Measurements from ENCODE around the gene ASGR2.
"Not testable (repeated sequence)": the region's sequence is repeated elsewhere in the genome, so short reads cannot be mapped to it uniquely, and the experiment has no call there.

The ASGR2 gene

DNA sequence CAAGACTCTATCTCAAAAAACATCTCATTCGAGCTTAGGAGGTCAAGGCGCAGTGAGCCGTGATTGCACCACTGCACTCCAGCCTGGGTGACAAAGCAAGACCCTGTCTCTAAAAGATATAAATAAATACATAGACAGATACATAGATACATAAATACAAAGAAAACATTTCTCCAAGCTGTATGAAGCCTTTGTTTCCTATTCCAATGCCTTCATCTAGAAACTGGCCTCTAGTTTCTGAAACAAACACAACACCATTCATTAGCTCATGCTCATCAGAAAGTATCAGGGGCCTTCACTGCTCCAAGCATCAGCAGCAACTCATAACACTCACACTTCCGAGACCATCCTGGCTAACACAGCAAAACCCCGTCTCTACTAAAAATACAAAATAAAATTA is 10.3 kb upstream of the ASGR2 start:
- DNase-seq: no peak

DNA sequence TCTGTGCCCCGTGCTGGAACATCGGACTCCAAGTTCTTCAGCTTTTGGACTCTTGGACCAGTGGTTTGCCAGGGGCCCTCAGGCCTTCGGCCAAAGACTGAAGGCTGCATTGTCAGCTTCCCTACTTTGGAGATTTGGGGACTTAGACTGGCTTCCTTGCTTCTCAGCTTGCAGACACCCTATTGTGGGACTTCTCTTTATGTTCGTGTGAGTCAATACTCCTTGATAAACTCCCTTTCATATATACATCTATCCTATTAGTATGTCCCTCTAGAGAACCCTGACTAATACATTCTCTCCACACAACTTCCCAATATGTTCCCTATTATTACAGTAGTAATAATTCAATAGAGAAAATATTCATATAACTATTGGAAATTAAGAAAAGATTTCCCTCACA is 9.2 kb upstream of the ASGR2 start:
- no peak for DNase-seq

DNA sequence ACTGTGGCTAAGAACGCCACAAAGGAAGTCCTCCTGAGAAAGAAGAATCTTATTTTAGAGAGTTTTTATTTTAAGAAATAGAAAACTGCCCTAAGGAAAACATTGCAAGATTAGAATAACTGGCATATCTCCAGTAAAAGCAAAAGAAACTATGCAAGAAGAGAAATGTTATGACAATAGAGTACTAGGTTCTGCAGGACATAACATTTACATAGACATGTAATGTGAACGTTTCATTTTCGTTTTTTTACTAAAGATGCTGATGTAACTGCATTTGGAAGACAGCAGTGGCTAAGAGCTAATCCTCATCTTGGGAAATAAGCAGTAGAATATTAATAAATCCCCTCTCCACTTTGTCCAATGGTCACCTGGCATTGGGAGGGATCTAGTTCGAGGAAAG is 7.8 kb upstream of the ASGR2 start:
- no peak for DNase-seq

DNA sequence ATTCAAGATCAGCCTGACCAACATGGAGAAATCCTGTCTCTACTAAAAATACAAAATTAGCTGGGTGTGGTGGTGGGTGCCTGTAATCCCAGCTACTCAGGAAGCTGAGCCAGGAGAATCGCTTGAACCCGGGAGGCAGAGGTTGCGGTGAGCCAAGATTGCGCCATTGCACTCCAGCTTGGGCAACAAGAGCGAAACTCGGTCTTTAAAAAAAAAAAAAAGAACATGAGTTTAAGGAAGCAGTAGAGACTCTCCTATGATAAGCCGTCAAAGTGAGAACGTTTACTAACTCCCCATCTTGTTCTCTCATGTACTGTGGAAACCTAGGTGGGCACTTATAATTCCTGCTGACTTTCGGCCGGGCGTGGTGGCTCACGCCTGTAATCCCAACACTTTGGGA is 6.0 kb upstream of the ASGR2 start:
- DNase-seq: not testable (repeated sequence)

DNA sequence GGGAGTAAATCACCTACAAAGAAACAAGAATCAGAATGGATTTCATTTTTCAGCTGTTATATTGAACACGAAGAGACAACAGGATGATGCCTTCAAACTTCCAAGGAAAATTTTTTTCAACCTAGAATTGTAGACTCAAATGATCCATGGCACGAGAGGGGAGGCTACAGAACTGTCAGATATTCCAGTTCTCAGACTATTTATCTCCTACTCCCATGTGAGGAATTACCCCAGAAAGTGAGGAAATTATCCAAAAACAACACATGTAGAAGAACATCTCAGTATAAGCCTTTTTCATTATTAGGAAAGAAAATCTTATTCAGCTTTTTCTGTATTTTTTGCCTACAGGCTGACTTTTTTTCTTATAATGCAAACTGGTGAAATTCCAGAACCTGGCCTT is 5.5 kb upstream of the ASGR2 start:
- no peak for DNase-seq

DNA sequence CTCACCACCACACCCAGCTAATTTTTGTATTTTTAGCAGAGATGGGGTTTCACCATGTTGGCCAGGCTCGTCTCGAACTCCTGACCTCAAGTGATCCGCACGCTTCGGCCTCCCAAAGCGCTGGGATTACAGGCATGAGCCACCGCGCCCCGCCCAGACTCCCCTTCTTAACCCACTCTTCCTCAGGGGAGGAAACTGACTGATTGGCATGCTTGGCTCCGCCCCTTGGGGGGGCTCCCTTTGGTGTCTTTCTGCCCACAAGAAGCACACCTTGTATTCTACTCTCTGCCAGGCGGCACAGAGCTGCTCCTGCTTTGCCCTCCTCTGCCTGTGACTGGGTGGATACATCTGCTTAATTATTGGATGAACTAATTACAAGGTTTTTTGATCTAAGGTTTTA is 4.7 kb upstream of the ASGR2 start:
- no peak for DNase-seq

DNA sequence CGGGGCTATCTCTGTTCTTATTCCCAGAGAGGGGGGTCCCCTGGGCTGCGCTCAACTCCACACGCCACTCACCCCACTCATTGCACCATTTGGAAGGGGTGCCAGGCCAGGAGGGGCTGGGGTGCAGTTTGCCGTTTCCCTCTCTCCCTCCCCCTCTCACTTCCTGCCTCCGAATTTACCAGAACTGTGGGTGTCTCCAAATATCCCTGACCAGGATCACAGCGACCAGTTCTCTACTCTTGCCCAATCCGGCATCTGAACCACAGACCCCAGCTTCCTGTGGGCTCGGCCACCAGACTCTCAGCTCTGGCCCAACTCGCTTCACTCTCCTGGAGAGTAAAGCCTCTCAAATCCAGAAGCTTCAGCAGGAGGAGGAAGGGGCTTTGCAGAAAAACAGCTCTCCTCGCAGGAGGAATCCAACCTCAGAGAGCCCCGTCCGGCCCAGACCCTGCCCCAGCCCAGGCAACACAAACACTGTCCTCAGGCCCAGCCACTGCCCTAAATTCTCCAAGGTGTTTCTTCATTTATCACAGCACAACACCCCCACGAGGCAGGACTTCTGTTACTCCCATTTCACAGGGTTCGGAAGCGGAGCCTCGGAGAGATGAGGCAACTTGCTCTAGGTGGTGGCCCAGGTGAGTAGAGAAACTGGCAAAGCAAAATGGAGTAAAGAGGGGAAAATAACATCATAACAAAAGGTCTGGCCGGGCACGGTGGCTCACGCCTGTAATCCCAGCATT is 423 bp upstream of the ASGR2 start:
- DNase-seq: no peak

DNA sequence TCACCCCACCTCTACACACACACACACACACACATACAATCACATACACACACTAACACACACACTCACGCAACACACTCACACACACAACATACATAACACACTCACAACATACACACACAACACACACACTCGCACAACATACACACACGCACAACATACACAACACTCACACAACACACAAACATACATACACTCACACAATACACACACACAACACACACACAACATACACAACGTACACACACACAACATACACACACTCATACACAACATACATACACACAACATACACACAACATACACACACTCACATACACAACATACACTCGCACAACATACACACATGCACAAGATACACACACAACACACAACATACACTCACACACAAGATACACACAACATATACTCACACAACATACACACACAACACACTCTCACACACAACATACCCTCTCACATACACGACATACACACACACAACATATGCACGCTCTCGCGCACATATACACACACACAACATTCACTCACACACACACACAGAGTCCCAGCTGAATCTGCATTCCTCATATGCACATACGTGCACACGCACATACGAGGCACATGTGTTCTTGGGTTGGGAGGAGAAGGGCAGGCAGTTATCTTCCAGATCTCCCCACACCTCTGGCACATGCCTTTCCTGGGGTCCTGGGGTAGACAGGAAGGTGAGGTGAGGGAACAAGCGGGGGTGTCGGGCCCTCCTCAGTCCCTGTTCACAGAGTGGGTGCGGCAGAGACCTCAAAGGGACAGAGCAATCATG is 1.1 kb downstream of the ASGR2 start:
- DNase-seq: no peak

DNA sequence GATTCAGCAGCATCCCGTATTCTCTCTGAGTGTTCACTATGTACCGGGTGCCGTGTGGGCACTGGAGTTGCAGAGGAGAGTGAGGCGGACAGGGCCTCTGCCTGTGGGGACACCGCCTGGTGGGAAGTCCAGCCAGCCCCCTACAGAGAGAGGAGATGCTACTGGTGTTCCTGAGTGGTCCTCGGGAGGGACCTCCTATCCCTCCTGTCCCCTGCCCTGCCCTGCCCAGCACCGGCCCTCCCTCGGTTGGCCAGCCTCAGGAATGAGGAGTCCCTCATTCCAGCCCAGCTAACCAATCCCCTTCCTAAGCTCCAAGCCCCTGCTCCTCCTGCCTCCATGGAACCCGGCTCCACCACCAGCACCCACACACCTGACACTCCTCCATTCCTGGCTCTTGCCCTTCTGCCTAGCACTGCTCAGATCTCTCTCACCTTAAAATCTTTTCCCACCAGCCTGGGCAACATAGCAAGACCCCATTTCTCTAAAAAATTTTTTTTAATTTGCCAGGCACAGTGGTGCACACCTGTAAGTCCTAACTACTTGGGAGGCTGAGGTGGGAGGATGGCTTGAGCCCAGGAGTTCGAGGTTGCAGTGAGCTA is 2.0 kb downstream of the ASGR2 start:
- no peak for DNase-seq

DNA sequence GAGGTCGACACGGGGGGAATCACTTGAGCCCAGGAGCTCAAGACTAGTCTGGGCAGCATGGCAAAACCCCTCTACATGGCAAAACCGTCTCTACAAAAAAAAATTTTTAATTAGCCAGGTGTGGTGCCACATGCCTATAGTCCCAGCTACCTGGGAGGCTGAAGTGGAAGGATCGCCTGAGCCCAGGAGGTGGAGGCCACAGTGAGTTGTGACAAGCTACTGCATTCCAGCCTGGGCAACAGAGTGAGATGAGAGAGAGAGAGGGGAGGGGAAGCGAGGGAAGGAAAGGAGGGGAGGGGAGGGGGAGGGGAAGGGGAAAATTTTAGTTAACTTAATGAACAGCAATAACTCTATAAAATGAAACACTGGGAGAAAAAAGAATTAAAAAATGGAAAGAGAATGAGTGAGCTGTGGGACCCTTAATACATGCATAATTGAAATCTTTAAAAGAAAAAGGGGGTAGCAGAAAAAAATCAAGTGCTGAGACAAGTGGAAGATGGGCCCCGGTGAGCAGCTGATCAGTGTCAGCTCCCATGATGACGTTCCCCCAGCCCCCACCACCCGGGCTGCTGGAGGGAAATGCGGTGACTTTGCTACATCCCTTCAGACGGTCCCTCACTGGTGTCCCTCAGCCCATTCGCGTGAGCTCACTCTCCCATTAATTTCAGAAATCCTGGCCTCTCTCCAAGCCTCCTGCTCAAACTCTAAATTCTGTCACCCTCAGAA is 2.7 kb downstream of the ASGR2 start:
- DNase-seq: no peak

DNA sequence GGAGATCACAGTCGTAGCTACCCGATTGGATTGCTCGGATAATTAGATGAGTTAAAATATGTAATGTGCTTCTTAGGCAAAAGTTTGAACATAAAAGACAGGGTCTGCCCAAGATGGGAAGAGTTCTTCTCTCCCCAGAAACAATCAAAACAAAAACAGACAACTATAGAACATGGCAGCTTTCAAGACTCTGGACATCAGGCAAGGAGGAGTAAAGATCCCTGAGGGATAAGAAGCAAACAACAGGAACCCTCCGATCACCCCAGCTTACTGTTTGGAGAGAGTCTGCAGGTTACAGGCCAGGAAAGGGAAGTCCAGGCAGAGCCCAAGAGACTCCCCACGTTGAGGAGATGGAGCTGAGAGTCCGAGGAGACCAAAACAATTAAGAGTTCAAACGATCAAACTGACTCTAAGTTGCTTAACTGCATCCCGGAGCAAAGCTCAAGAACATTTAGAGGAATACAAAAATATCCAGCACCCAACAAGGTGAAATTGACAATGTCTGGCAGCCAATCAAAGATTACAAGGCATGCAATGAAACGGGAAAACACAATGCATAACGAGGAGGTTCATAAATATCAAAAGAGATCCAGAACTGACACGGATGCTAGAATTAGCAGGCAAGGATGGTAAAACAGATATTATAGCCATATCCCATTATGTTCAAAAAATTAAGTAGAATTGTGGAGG is 3.9 kb downstream of the ASGR2 start:
- no peak for DNase-seq

DNA sequence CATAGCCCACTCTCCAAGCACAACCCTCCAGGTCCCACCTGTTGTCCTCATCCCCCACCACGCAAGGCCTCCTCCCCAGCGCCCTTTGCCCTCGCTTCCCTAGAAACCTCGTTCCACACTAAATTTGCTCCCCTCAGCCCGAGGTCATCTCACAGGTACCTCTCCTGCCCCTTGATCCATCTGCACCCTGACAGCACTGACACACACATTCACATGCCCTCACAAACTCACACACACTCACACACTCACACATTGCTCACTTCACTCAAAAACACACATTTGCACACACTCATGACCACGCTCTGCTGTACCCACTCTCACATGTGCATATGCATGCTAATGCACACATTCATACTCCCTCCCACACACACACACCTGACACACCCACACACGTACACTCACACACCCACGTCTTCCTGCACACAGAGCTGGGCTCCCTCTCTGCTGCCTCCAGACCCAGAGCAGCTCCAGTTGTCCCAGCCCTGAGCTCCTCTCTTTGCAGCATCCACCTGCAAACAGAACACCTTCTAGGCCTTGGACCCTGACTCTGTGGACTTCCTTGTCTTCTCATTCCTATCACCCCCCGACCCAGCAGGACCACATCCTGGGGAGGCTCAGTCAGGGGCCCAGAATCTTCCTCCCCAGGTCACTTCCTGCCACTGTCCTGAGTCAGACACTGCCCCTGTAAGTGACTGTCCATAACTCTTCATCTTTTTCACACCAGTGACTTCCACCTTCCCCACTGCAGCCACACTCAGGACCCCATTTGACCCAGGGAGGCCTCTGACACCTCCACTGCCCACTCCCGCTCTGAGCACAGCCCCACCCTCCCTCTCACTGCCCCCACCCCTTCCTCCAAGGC is 4.9 kb downstream of the ASGR2 start:
- no peak for DNase-seq

DNA sequence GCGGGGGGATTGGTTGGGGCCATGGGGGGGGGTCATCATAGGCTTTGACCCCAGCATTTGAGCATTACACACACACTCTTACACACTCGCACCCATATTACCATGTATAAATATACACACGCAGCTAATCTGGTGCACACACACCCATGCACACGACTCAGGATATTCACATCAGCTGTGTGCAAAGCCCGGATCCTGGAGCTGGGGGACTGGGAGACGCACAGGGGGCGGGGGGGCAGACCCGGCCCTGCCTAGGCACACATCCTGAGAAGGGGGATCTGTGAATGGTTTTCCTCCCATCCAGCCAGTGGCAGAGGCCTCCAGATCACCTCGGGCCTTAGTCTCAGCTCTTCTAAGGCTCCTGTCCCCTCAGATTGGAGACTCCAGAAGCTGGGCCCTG is 5.6 kb downstream of the ASGR2 start:
- DNase-seq: no peak

DNA sequence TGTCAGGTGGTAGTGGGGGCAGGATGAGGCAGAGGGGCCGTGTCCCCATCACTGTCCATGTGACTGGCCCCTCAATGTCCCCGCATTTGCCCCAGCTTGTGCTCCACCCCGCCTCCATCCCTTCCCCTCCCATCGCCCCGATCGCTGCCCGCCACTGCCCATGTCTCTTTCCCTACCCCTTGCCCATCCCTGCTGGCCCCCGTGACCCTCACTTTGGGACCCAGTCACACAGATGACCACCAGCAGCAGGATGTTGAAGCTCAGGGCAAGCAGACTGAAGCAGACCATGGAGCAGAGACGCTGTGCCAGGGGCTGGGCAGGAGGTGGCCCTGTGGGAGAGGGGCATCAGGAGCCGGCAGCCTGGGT is 6.1 kb downstream of the ASGR2 start:
- DNase-seq: no peak

DNA sequence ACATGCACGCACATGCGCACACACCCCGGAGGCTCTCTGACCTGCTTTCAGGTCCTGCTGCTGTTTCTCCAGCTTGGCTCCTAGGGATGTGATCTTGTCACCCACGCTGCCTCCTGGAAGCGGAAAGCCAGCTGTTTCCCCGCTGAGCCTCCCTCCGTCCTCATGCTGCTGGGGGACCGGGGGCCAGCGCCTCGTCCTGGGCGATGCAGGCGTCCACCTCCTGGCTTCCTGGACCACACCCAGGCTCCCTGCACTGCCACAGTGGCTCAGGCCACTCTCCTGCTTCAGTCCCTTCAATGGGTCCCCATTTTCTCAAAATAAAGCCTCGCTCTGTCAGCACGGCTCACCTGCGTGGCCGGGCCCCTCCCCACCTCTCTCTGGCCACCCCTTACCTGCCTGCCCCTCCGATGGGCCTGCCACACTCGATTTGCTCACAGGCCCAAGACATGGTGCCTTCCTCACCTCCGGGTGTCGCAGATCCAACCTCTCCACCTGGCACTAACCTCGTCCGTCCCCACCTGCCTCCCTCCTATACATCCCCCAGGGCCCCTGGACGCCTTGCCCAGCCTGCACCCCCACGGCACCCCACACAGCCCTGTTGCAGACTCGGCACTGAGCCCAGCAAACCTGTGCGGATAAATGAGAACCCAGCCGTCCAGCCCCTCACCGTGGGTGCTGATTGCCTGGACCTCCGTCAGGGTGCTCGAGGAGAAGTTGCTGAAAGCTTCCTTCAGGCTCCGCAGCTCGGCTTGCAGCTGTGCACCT is 6.6 kb downstream of the ASGR2 start:
- DNase-seq: no peak

DNA sequence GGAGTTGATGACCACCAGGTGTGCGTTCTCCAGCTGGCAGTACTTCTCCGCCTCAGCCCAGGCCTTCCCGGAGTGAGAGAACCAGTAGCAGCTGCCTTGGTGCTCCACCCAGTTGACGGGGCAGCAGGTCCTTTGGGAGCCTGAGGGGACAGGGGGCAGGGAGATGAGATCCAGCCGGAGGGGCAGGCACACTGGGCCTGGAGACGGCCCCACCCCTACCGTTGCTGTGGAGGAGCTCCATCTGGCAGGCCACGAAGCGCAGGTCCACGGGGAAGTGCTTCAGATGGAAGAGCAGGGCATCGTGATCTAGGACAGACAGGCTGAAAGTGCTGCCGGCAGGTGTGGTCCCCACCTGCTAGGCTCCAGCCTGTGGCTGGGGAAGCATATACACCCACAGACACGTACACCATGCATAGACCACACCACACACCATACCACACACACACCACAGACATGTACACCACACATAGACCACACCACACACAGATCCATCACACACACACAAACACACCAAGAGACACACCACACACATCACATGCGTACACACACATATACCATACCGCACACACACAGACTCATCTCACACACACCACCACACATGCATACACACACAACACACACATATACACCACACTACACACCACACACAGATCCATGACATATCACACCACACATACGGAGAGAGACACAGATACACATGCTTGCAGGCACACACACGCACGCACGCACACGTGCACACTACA is 7.4 kb downstream of the ASGR2 start:
- no peak for DNase-seq

DNA sequence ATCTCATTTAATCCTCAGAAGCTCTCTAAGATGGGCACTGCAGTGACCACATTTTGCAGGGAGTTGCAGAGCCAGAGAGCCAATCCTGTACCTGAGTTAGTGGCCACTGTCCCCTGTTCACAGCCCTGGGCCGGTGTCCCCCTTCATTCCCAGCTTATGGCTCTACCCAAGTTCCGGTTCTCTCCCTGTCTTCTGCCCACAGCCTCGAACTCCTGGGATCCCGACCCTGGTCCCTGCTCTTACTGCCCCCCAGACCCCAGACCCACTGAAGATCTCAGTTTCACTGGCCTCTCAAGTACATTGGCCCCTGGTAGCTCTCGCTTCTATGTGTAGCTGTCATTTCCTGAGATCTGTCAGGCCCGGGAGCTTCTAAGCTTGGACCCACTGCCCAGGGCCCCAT is 12.2 kb downstream of the ASGR2 start:
- no peak for DNase-seq

DNA sequence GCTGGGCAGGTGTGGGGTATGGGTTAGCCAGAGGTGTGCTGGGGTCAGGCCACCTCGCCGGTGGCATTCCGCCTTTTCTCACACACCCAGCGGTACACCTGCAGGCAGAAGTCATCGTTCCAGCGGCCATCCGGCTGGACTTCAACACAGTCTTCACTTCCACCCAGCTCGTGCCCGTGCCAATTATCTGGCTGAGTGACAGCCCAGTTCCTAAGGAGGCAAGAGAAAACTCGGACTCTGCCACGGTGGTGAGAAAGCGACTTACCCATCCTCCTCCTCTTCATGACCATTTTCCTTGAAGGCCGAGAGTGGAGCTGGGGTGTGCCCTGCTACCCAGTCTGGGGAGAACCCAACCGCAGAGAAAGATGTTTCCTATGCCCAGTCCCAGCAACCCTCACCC is 13.1 kb downstream of the ASGR2 start:
- DNase-seq: no peak

DNA sequence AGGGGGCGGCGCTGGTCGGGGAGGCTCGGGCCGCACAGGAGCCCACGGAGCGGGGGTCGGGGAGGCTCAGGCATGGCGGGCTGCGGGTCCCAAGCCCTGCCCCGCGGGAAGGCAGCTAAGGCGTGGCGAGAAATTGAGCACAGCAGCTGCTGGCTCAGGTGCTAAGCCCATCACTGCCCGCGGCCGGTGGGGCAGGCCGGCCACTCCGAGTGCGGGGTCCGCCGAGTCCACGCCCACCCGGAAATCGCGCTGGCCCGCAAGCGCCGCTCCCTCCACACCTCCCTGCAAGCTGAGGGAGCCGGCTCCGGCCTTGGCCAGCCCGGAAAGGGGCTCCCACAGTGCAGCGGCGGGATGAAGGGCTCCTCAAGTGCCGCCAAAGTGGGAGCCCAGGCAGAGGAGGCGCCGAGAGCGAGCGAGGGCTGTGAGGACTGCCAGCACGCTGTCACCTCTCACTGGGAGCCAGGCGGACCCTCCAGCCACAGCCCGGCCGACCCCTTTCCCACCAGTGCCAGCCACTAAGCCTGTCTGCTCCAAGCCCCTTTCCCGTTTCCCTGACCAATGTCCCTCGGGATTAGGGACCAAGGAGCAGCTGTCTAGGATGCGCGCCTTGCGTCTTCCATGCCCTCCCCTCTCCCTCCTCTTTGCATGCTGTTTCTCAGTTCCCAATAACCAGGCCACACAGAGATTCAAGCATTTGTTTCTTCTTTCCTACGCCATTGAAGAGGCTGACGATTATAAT is 13.8 kb downstream of the ASGR2 start:
- DNase-seq: not testable (repeated sequence)
